ENCODE measurements around the gene GTF2IRD1. TPM values are rescaled to one million over a fixed set of nuclear protein-coding genes. Genes with fewer than 3 reads are reported as not detected.

Gene GTF2IRD1
- total and polyA plus RNA-seq, 2 of the 13 experiments (the other 11 are each of a cell fraction or from before 2014, with no cell fraction given) = 16.5 to 26.7 TPM

DNA sequence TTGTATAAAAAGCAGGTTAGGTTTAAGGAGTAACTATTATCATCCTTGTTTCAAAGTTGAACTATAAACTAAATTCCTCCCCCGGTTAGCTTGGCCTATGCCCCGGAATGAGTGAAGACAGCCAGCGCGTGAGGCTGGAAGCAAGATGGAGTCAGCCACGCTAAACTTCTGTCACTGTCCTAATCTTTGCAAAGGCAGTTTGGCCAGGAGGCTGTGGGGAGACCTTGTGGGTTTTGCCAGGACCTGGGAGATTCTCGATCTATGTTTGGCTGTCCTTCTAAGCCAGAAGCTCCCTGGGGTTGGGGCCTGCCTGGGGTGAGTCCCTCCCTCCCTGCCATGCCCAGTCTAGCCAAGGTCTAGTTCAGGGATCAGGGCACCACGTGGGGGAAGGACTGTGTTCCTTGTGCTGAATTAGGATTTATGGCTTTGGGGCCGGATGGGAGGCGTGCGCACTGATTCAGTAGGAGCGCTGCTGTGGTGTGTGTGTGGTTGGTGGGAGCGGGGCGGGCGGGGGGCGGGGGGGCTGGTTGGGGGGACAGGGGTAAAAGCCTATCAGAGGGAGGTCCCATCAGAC is 871 bp upstream of the GTF2IRD1 start (continued):
- TF ChIP-seq NR2F1 (CRISPR knock-in tag; IDR thresholded peaks at IDR 0.05) (no peak), ZNF614 (CRISPR knock-in tag; IDR thresholded peaks at IDR 0.05; ENCODE audit: borderline replicate concordance) (no peak), ZBTB3 (CRISPR knock-in tag; IDR thresholded peaks at IDR 0.05; ENCODE audit: borderline replicate concordance, low read depth) (no peak), ZNF296 (CRISPR knock-in tag; conservative IDR thresholded peaks at IDR 0.05) (no peak), NFRKB (IDR thresholded peaks at IDR 0.05) (no peak), CREM (IDR thresholded peaks at IDR 0.05) (no peak), CREM (CRISPR knock-in tag; IDR thresholded peaks at IDR 0.05) (no peak), ZNF468 (CRISPR knock-in tag; IDR thresholded peaks at IDR 0.05) (no peak), ZSCAN22 (CRISPR knock-in tag; IDR thresholded peaks at IDR 0.05) (no peak), ATF7 (IDR thresholded peaks at IDR 0.05) (no peak), ATF7 (CRISPR knock-in tag; IDR thresholded peaks at IDR 0.05) (no peak), GTF3A (CRISPR knock-in tag; conservative IDR thresholded peaks at IDR 0.05) (no peak), ZNF337 (CRISPR knock-in tag; IDR thresholded peaks at IDR 0.05; ENCODE audit: borderline replicate concordance, low read depth) (no peak), ZNF792 (CRISPR knock-in tag; IDR thresholded peaks at IDR 0.05) (no peak), PLRG1 (conservative IDR thresholded peaks at IDR 0.05) (no peak)
- TF ChIP-seq, protein P1, sequence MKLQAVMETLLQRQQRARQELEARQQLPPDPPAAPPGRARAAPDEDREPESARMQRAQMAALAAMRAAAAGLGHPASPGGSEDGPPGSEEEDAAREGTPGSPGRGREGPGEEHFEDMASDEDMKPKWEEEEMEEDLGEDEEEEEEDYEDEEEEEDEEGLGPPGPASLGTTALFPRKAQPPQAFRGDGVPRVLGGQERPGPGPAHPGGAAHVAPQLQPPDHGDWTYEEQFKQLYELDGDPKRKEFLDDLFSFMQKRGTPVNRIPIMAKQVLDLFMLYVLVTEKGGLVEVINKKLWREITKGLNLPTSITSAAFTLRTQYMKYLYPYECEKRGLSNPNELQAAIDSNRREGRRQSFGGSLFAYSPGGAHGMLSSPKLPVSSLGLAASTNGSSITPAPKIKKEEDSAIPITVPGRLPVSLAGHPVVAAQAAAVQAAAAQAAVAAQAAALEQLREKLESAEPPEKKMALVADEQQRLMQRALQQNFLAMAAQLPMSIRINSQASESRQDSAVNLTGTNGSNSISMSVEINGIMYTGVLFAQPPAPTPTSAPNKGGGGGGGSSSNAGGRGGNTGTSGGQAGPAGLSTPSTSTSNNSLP (IDR thresholded peaks at IDR 0.05; ENCODE audit: low read depth, low read length) = no peak
- TF ChIP-seq, protein P2, sequence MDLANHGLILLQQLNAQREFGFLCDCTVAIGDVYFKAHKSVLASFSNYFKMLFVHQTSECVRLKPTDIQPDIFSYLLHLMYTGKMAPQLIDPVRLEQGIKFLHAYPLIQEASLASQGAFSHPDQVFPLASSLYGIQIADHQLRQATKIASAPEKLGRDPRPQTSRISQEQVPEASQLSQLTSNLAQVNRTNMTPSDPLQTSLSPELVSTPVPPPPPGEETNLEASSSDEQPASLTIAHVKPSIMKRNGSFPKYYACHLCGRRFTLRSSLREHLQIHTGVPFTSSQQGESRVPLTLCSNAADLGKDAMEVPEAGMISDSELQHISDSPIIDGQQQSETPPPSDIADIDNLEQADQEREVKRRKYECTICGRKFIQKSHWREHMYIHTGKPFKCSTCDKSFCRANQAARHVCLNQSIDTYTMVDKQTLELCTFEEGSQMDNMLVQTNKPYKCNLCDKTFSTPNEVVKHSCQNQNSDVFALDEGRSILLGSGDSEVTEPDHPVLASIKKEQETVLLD (CRISPR knock-in tag; IDR thresholded peaks at IDR 0.05; ENCODE audit: low read depth) = no peak
- TF ChIP-seq, protein P3, sequence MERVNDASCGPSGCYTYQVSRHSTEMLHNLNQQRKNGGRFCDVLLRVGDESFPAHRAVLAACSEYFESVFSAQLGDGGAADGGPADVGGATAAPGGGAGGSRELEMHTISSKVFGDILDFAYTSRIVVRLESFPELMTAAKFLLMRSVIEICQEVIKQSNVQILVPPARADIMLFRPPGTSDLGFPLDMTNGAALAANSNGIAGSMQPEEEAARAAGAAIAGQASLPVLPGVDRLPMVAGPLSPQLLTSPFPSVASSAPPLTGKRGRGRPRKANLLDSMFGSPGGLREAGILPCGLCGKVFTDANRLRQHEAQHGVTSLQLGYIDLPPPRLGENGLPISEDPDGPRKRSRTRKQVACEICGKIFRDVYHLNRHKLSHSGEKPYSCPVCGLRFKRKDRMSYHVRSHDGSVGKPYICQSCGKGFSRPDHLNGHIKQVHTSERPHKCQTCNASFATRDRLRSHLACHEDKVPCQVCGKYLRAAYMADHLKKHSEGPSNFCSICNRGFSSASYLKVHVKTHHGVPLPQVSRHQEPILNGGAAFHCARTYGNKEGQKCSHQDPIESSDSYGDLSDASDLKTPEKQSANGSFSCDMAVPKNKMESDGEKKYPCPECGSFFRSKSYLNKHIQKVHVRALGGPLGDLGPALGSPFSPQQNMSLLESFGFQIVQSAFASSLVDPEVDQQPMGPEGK (CRISPR knock-in tag; IDR thresholded peaks at IDR 0.05) = peak; percentile 19; the same call in 1 of the 2 replicates
- TF ChIP-seq, protein P4, sequence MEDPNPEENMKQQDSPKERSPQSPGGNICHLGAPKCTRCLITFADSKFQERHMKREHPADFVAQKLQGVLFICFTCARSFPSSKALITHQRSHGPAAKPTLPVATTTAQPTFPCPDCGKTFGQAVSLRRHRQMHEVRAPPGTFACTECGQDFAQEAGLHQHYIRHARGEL (CRISPR knock-in tag; IDR thresholded peaks at IDR 0.05) = no peak
- TF ChIP-seq, protein P5, sequence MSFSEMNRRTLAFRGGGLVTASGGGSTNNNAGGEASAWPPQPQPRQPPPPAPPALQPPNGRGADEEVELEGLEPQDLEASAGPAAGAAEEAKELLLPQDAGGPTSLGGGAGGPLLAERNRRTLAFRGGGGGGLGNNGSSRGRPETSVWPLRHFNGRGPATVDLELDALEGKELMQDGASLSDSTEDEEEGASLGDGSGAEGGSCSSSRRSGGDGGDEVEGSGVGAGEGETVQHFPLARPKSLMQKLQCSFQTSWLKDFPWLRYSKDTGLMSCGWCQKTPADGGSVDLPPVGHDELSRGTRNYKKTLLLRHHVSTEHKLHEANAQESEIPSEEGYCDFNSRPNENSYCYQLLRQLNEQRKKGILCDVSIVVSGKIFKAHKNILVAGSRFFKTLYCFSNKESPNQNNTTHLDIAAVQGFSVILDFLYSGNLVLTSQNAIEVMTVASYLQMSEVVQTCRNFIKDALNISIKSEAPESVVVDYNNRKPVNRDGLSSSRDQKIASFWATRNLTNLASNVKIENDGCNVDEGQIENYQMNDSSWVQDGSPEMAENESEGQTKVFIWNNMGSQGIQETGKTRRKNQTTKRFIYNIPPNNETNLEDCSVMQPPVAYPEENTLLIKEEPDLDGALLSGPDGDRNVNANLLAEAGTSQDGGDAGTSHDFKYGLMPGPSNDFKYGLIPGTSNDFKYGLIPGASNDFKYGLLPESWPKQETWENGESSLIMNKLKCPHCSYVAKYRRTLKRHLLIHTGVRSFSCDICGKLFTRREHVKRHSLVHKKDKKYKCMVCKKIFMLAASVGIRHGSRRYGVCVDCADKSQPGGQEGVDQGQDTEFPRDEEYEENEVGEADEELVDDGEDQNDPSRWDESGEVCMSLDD (CRISPR knock-in tag; IDR thresholded peaks at IDR 0.05; ENCODE audit: borderline replicate concordance) = no peak
- TF ChIP-seq, protein P6, sequence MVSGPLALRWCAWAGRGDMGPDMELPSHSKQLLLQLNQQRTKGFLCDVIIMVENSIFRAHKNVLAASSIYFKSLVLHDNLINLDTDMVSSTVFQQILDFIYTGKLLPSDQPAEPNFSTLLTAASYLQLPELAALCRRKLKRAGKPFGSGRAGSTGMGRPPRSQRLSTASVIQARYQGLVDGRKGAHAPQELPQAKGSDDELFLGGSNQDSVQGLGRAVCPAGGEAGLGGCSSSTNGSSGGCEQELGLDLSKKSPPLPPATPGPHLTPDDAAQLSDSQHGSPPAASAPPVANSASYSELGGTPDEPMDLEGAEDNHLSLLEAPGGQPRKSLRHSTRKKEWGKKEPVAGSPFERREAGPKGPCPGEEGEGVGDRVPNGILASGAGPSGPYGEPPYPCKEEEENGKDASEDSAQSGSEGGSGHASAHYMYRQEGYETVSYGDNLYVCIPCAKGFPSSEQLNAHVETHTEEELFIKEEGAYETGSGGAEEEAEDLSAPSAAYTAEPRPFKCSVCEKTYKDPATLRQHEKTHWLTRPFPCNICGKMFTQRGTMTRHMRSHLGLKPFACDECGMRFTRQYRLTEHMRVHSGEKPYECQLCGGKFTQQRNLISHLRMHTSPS (CRISPR knock-in tag; IDR thresholded peaks at IDR 0.05; ENCODE audit: low read depth) = no peak
